Left lung (tissue), 10 donors: ENCODE measurements around the gene PAK1. TPM values are rescaled to one million over a fixed set of nuclear protein-coding genes. Genes with fewer than 3 reads are reported as not detected.

Experiments
- ATAC-seq: fragments of 200-7000 bp; cut with Tn5 transposase; one replicate; pipeline ENCODE4 v1.9.1; 2020; ENCODE audit warnings: moderate library complexity
- DNase-seq, 4 donors: peaks; one replicate each; pipeline ENCODE4 v3.0.0-alpha.2; 2013 to 2020
- H3K27ac ChIP-seq, 2 donors: fragments of 200-600 bp; sonication (generic) in 1 of 2; one replicate each; pipeline versions ENCODE4 v1.5.0 to v1.8.0; 2020 to 2021
- H3K27me3 ChIP-seq, 2 donors: fragments of 200-600 bp; sonication (generic) in 1 of 2; one replicate each; pipeline versions ENCODE4 v1.5.0 to v1.8.0; 2020 to 2021
- H3K36me3 ChIP-seq, 2 donors: fragments of 200-600 bp; sonication (generic) in 1 of 2; one replicate each; pipeline versions ENCODE4 v1.5.0 to v1.8.0; 2020 to 2021
- H3K4me1 ChIP-seq, 2 donors: fragments of 200-600 bp; one replicate each; pipeline ENCODE4 v1.8.0; 2021
- H3K4me3 ChIP-seq, 2 donors: fragments of 200-600 bp; sonication (generic) in 1 of 2; one replicate each; pipeline versions ENCODE4 v1.5.0 to v1.8.0; 2020 to 2021; ENCODE audit warnings: mild to moderate bottlenecking in 1 of 2
- H3K9me3 ChIP-seq, 2 donors: fragments of 200-600 bp; sonication (generic) in 1 of 2; one replicate each; pipeline versions ENCODE4 v1.5.0 to v1.8.0; 2020 to 2021
- CTCF ChIP-seq, 2 donors: fragments of 200-600 bp; sonication (generic) in 1 of 2; IDR thresholded peaks; one replicate each; pipeline versions ENCODE4 v1.5.0 to v1.8.0; 2021; ENCODE audit warnings: antibody characterized with exemption in 2 of 2
- intact Hi-C, 2 donors: fragments of 100-400 bp; cut with DNase I; formaldehyde crosslinking; loops; one replicate each; pipeline versions ENCODE4 v1.11.2 to v1.14.2; 2022
- polyA plus RNA-seq, 6 donors: library from polyadenylated mRNA; unstranded; fragments of 120-200 nt; gene quantifications; one replicate each; pipeline ENCODE4 v1.2.1, GENCODE V29; 2013; ENCODE audit not compliant: insufficient read length in 6 of 6
- total RNA-seq, 2 donors: library from RNA; stranded (reverse); fragmentation: NEBNext Ultra II Directional; extraction: Animal tissue kit (Norgen Biotek cat#: 25700); gene quantifications; one replicate each; pipeline ENCODE4 v1.2.1, GENCODE V29; 2021
- donor health status: DM: no; HTN: yes; CAD: no.
- donor health status: DM: no; HTN: no; CAD: no.

Gene PAK1
- total and polyA plus RNA-seq, 8 donors: 32.4 to 61.4 (median 51.4) TPM

- Histone ChIP-seq H3K9me3 (no peaks in the 10 kb centered on the region), H3K36me3 (peaks cover 0 to 33% of the 10 kb centered on the region in 2 donors), H3K4me1 (no peaks in the 10 kb centered on the region), H3K27me3 (no peaks in the 10 kb centered on the region), H3K27ac (no peak overlapping the region), H3K4me3 (no peak overlapping the region)
- ATAC-seq (no peak), DNase-seq (no peak)
- TF ChIP-seq CTCF (IDR thresholded peaks at IDR 0.05): no peak
- intact Hi-C loops: no loop called here
Measured at GRCh38 chr11:77359481-77359880, 114.4 kb downstream of the PAK1 start.

GRCh38 chr11:77353131-77353530 lies 120.8 kb downstream of the PAK1 start:
- Histone ChIP-seq H3K4me1 (no peaks in the 10 kb centered on the region), H3K27me3 (no peaks in the 10 kb centered on the region), H3K27ac (no peak overlapping the region), H3K36me3 (peaks cover 0 to 53% of the 10 kb centered on the region in 2 donors), H3K4me3 (no peak overlapping the region), H3K9me3 (no peaks in the 10 kb centered on the region)
- no peak for TF ChIP-seq CTCF (IDR thresholded peaks at IDR 0.05)
- no peak for ATAC-seq
- intact Hi-C loops: no loop called here
- DNase-seq: peak in 1 of 4 donors; percentile 14

GRCh38 chr11:77351281-77351886 lies 122.5 kb downstream of the PAK1 start:
- Histone ChIP-seq H3K27me3 (no peaks in the 10 kb centered on the region), H3K27ac (no peak overlapping the region), H3K4me1 (no peaks in the 10 kb centered on the region), H3K4me3 (no peak overlapping the region), H3K9me3 (no peaks in the 10 kb centered on the region), H3K36me3 (peaks cover 0 to 45% of the 10 kb centered on the region in 2 donors)
- TF ChIP-seq CTCF (IDR thresholded peaks at IDR 0.05): no peak
- no peak for ATAC-seq
- DNase-seq: peak in 1 of 4 donors; percentile 7
- intact Hi-C loops: no loop called here

- Histone ChIP-seq H3K4me1 (no peaks in the 10 kb centered on the region), H3K4me3 (no peak overlapping the region), H3K36me3 (peaks cover 0 to 52% of the 10 kb centered on the region in 2 donors), H3K27me3 (no peaks in the 10 kb centered on the region), H3K9me3 (no peaks in the 10 kb centered on the region), H3K27ac (no peak overlapping the region)
- intact Hi-C loops: no loop called here
- no peak for ATAC-seq
- no peak for DNase-seq
- TF ChIP-seq CTCF (IDR thresholded peaks at IDR 0.05): no peak
Measured at GRCh38 chr11:77347948-77348347, 125.9 kb downstream of the PAK1 start.

- ATAC-seq: no peak
- no peak for TF ChIP-seq CTCF (IDR thresholded peaks at IDR 0.05)
- Histone ChIP-seq H3K4me1 (no peaks in the 10 kb centered on the region), H3K4me3 (no peak overlapping the region), H3K9me3 (no peaks in the 10 kb centered on the region), H3K27me3 (no peaks in the 10 kb centered on the region), H3K27ac (no peak overlapping the region), H3K36me3 (peaks cover 0 to 61% of the 10 kb centered on the region in 2 donors)
- intact Hi-C loops: no loop called here
- DNase-seq: no peak
Measured at GRCh38 chr11:77346906-77347603, 126.8 kb downstream of the PAK1 start.
